Measurements from ENCODE around the gene KCNH1.

The KCNH1 gene

DNA sequence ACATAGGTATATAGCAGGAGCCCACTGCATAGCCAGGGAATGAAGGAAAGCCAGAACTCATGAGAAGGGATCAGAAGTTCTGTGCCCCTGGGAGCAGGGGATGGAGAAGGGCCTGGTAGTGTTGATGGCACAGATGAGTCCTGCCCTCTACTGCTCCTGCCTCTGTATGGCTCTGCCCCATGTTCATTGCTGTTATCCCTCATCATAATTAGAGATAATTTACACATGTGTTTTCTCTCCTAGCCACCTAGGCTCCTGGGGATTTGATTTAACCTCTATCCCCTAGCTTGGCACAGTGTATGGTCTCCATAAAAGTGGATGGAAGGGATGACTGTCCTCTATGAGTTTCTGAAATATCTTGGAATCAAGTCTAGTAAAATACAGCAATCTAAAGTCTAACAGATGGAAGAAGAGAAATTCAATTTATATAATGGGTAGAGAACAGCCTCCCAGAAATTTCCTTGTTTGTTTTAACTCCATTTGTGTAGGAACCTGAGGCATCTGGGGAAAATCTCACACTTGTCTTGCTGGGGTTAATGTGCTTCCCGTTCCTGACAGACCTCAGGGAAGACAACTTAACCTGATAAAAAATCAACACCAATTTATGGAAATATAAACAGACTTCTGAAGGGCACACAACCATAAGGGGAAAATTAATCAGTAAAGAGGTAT is 411.4 kb downstream of the KCNH1 start:
- in situ Hi-C loops (cut with HindIII; ENCODE audit: low sequenced_read_pairs), result no loop called here
- TF ChIP-seq, protein P1, sequence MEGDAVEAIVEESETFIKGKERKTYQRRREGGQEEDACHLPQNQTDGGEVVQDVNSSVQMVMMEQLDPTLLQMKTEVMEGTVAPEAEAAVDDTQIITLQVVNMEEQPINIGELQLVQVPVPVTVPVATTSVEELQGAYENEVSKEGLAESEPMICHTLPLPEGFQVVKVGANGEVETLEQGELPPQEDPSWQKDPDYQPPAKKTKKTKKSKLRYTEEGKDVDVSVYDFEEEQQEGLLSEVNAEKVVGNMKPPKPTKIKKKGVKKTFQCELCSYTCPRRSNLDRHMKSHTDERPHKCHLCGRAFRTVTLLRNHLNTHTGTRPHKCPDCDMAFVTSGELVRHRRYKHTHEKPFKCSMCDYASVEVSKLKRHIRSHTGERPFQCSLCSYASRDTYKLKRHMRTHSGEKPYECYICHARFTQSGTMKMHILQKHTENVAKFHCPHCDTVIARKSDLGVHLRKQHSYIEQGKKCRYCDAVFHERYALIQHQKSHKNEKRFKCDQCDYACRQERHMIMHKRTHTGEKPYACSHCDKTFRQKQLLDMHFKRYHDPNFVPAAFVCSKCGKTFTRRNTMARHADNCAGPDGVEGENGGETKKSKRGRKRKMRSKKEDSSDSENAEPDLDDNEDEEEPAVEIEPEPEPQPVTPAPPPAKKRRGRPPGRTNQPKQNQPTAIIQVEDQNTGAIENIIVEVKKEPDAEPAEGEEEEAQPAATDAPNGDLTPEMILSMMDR (IDR thresholded peaks at IDR 0.05; ENCODE audit: low read depth, low read length), result no peak
- no peak overlapping the region for H3K4me3 ChIP-seq (ENCODE audit: low read depth, low read length)
- DNase-seq (ENCODE audit: low read depth, low spot score), result no peak

DNA sequence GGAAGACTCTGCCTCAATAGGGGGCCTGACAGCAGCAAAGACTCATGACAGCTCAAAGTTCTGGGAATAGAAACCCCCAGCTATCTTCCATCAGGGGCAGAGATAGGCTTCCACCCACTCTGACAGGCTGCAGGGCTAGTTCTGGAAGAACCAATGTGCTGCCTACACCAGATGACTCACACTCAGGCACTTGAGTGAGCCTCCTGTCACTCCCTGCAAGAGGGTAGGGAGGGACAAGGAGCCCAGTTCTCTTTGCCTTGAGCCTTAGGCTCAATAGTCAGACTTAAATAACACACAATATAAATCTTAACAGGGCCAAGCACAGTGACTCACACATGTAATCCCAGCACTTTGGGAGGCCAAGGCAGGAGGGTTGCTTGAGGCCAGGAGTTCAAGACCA is 418.9 kb downstream of the KCNH1 start:
- TF ChIP-seq, protein P1 (IDR thresholded peaks at IDR 0.05; ENCODE audit: low read depth, low read length), result no peak
- H3K4me3 ChIP-seq (ENCODE audit: low read depth, low read length), result no peak overlapping the region
- in situ Hi-C loops (cut with HindIII; ENCODE audit: low sequenced_read_pairs), result no loop called here
- no peak for DNase-seq (ENCODE audit: low read depth, low spot score)

DNA sequence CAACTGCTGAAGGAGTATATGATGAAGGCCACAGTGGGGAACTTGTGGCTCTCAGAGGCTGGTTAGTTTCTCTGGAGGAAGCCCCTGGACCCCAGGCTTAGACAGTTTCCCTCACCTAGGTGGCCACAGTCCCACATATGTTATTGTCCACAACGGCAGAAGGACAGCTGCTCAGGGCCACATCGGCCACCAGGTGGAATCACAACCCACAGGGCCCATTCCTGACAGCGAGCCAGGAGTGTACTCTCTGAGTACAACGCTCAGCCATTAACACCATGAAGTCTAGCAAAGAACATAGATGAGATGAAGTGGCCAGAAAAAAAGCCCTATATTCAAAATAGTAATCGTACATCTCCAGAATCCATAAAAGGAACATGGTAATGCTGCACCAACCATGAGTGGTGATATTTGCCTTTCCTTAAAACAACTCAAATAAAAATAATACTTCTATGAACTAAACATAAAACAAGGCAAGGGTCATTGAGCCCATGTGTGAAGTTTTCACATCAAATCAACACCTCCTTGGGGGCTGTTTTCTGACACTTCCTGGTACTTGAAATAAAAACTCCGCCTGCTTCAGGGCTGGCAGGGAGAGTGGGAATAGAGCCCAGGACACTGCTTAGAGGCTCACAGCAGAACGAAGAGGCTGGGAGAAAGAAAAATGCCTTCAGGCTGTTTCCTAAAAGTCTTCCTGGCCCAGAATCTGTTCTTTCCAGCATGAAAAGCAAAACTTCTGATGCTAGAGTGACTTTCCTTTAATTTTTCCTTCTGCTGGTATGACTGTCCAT is 421.9 kb downstream of the KCNH1 start:
- TF ChIP-seq, protein P1 (IDR thresholded peaks at IDR 0.05; ENCODE audit: low read depth, low read length), result no peak
- H3K4me3 ChIP-seq (ENCODE audit: low read depth, low read length), result no peak overlapping the region
- DNase-seq (ENCODE audit: low read depth, low spot score), result no peak
- in situ Hi-C loops (cut with HindIII; ENCODE audit: low sequenced_read_pairs), result no loop called here

DNA sequence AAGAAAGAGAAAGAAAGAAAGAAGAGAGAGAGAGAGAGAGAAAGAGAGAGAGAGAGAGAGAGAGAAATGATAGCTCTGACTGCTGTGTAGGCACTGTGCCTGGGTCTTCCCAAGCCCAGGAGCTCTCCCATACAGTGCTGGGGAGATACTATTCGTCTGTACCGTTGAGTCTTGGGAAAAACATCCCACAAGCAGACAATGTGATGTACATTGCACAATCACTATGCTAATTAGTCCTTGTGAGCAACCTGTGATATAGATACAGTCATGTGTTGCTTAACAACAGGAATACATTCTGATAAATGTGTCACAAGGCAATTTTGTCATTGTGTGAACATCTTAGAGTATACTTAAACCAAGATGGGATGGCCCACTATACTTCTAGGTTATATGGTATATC is 424.2 kb downstream of the KCNH1 start:
- H3K4me3 ChIP-seq (ENCODE audit: low read depth, low read length), result no peak overlapping the region
- DNase-seq (ENCODE audit: low read depth, low spot score), result no peak
- in situ Hi-C loops (cut with HindIII; ENCODE audit: low sequenced_read_pairs), result no loop called here
- TF ChIP-seq, protein P1 (IDR thresholded peaks at IDR 0.05; ENCODE audit: low read depth, low read length), result no peak

DNA sequence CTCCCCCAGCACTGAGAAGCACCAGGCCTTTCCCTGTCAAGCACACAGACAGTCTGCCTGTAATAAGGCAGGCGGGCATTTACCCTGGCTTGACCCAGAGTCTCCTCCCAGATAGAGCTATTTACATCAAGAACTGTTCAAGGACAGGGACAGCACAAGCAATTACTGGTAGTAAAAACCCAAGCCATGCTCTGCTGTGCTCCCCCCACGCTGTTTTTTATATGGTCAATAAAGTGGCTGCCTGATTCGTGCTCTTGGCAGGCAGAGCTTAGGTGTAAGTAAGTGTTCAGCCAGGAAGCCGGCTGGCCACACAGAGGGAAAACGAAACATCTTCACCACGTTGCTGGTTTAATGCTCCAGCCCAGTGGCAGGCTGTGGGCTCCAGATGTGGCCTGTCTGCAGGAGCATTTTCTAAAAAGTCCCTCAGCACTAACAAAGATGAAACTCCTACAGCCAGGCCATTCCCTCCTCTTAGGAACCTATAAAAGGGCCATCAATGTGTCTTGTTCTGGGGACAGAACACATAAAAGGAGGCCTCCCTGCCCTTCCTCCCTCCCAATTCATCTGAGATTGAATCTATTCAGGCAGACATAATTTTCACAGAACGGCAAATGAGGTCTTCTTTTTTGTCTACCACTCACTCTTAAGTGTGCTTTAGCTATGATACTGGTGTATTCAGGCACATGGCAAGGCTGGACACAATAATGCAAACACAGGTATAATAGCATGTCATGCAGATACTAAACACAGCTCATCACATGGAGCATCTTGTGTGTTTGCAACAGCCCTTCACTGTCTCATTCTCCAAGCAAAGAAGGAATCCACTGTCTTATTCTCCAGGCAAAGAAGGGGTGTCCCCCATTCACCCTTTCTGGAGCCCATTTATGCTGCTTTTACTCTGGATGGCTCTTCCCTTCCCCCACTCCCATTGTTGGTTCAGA is 426.4 kb downstream of the KCNH1 start:
- no peak overlapping the region for H3K4me3 ChIP-seq (ENCODE audit: low read depth, low read length)
- in situ Hi-C loops (cut with HindIII; ENCODE audit: low sequenced_read_pairs), result no loop called here
- DNase-seq (ENCODE audit: low read depth, low spot score), result no peak
- TF ChIP-seq, protein P1 (IDR thresholded peaks at IDR 0.05; ENCODE audit: low read depth, low read length), result no peak

DNA sequence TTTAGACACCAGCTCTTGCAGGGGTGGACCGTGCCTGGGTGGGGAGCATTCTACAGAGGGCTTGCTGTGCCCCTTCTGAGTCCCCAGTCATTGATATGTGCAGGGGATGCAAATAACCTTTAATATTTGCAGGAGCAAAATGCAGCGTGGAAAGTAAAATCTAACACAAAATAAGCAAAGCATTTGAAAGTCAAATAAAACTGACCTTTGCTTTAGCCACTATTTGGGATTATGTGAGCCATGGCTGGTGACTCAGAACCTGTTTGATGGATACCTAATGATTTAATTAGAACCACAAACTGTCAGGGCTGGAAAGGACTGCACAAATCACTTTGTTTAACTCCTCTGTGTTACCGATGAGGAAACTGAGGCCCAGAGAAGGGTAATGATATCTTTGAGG is 427.7 kb downstream of the KCNH1 start:
- in situ Hi-C loops (cut with HindIII; ENCODE audit: low sequenced_read_pairs), result no loop called here
- DNase-seq (ENCODE audit: low read depth, low spot score), result no peak
- H3K4me3 ChIP-seq (ENCODE audit: low read depth, low read length), result no peak overlapping the region
- TF ChIP-seq, protein P1 (IDR thresholded peaks at IDR 0.05; ENCODE audit: low read depth, low read length), result no peak
